ENCODE results near the gene ATP13A2. TPM values are rescaled to one million over a fixed set of nuclear protein-coding genes. Genes with fewer than 3 reads are reported as not detected.

The ATP13A2 gene
- polyA plus RNA-seq, 1 of the 3 experiments (the other 2 are of a cell fraction): 29.3 TPM

GRCh38 chr1:17004466-17005364 lies 7.0 kb downstream of the ATP13A2 start:
- Histone ChIP-seq H3K36me3 (replicated peaks in 1 of 2; ENCODE audit: control insufficient read depth in 1 of 2, insufficient read depth in 2 of 2, low read length in 1 of 2) (peaks cover 3 to 24% of the 10 kb centered on the region in 2 experiments), H3K9me2 (no peaks in the 10 kb centered on the region), H3K27ac (ENCODE audit: low read depth in 2 of 2, low read length in 1 of 2) (peak overlapping the region in 1 of 2 experiments; percentile 66; a peak in 2 of 4 replicates), H3K4me1 (ENCODE audit: control insufficient read depth in 1 of 2, insufficient read depth in 2 of 2, low read depth in 1 of 2, low read length in 1 of 2) (peaks cover 4% of the 10 kb centered on the region in 2 experiments; a peak in 2 of 4 replicates), H3F3A (replicated peaks; ENCODE audit: insufficient read depth) (peaks cover 18% of the 10 kb centered on the region), H2AFZ (ENCODE audit: low read depth) (no peak overlapping the region), H3K79me2 (ENCODE audit: insufficient read depth) (peaks cover 10% of the 10 kb centered on the region; the same call in 1 of the 2 replicates), H3K9me3 (no peaks in the 10 kb centered on the region), H4K20me1 (ENCODE audit: insufficient read depth) (peaks cover 28% of the 10 kb centered on the region), H3K4me2 (peak overlapping the region; percentile 34; the same call in 1 of the 2 replicates), H3K9ac (no peak overlapping the region; the same call in 1 of the 2 replicates), H3K4me3 (ENCODE audit: low read depth in 2 of 2, low read length in 1 of 2) (no peak overlapping the region), H3K27me3 (ENCODE audit: insufficient read depth) (no peaks in the 10 kb centered on the region)
- POLR2A ChIA-PET: interaction anchor here (0.5 kb wide), 1 partner anchor 22 kb away, joined by 3 read pairs; no protein-coding TSS in a partner anchor
- 91% methylated on average over 18 of the region's 24 CpGs for WGBS (ENCODE audit: low lambda C conversion rate)
- TF ChIP-seq FOXJ3 (CRISPR knock-in tag; IDR thresholded peaks at IDR 0.05) (no peak), USF1 (IDR thresholded peaks at IDR 0.05; ENCODE audit: borderline replicate concordance, low read depth) (no peak), GATA2 (CRISPR knock-in tag; IDR thresholded peaks at IDR 0.05) (no peak), USF2 (IDR thresholded peaks at IDR 0.05; ENCODE audit: borderline replicate concordance, low read depth, low read length) (no peak), RAD21 (IDR thresholded peaks at IDR 0.05; ENCODE audit: low read length) (no peak), TCF12 (IDR thresholded peaks at IDR 0.05) (no peak), RXRA (IDR thresholded peaks at IDR 0.05; ENCODE audit: borderline replicate concordance, low read depth) (no peak), EZH2phosphoT487 (IDR thresholded peaks at IDR 0.05; ENCODE audit: borderline replicate concordance, low read depth) (no peak), NRF1 (IDR thresholded peaks at IDR 0.05; ENCODE audit: low read depth, low read length) (no peak), FOSL2 (IDR thresholded peaks at IDR 0.05; ENCODE audit: borderline replicate concordance, low read depth) (no peak), FOXM1 (IDR thresholded peaks at IDR 0.05; ENCODE audit: low read depth) (no peak), NFIC (IDR thresholded peaks at IDR 0.05; ENCODE audit: borderline replicate concordance) (no peak), REST (IDR thresholded peaks at IDR 0.05; ENCODE audit: low read depth, low read length) (no peak), SMC3 (IDR thresholded peaks at IDR 0.05; ENCODE audit: low read depth, low read length) (no peak), RCOR1 (IDR thresholded peaks at IDR 0.05; ENCODE audit: low read length) (no peak)
- TF ChIP-seq, protein P1, sequence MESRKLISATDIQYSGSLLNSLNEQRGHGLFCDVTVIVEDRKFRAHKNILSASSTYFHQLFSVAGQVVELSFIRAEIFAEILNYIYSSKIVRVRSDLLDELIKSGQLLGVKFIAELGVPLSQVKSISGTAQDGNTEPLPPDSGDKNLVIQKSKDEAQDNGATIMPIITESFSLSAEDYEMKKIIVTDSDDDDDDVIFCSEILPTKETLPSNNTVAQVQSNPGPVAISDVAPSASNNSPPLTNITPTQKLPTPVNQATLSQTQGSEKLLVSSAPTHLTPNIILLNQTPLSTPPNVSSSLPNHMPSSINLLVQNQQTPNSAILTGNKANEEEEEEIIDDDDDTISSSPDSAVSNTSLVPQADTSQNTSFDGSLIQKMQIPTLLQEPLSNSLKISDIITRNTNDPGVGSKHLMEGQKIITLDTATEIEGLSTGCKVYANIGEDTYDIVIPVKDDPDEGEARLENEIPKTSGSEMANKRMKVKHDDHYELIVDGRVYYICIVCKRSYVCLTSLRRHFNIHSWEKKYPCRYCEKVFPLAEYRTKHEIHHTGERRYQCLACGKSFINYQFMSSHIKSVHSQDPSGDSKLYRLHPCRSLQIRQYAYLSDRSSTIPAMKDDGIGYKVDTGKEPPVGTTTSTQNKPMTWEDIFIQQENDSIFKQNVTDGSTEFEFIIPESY (IDR thresholded peaks at IDR 0.05; ENCODE audit: borderline replicate concordance, low read depth): no peak
- TF ChIP-seq, protein P2, sequence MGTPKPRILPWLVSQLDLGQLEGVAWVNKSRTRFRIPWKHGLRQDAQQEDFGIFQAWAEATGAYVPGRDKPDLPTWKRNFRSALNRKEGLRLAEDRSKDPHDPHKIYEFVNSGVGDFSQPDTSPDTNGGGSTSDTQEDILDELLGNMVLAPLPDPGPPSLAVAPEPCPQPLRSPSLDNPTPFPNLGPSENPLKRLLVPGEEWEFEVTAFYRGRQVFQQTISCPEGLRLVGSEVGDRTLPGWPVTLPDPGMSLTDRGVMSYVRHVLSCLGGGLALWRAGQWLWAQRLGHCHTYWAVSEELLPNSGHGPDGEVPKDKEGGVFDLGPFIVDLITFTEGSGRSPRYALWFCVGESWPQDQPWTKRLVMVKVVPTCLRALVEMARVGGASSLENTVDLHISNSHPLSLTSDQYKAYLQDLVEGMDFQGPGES (IDR thresholded peaks at IDR 0.05; ENCODE audit: low read depth, low read length): no peak
- peak; percentile 50 for DNase-seq
- CTCF ChIA-PET: interaction anchor here (1.0 to 1.9 kb wide), 3 partner anchors 18 to 44 kb away, joined by 3 to 6 read pairs (median 5); no protein-coding TSS in a partner anchor
